Breast epithelium (tissue), 4 donors: ENCODE data around the gene AZU1. TPM values are rescaled to one million over a fixed set of nuclear protein-coding genes. Genes with fewer than 3 reads are reported as not detected.

Experiments used
- DNase-seq, 2 donors: peaks; one replicate each; pipeline ENCODE4 v3.0.0-alpha.2; 2019; ENCODE audit warnings: low spot score in 2 of 2
- H3K27ac ChIP-seq, 2 donors: fragments of 200-600 bp; sonication (generic) in 1 of 2; one replicate each; pipeline ENCODE4 v1.5.1; 2016 to 2019; ENCODE audit warnings: mild to moderate bottlenecking in 1 of 2
- H3K27me3 ChIP-seq, 2 donors: fragments of 200-600 bp; sonication (generic) in 1 of 2; one replicate each; pipeline versions ENCODE4 v1.5.1 to v1.6.0; 2017 to 2019; ENCODE audit warnings: control low read depth in 1 of 2, mild to moderate bottlenecking in 1 of 2
- H3K36me3 ChIP-seq: fragments of 200-600 bp; one replicate; pipeline ENCODE4 v1.5.1; 2019
- H3K4me1 ChIP-seq, 2 donors: fragments of 200-600 bp; sonication (generic); one replicate each; pipeline ENCODE4 v1.5.1; 2016 to 2019; ENCODE audit warnings: control low read depth in 1 of 2
- H3K4me3 ChIP-seq, 3 donors: fragments of 200-600 bp; sonication (generic); 1 replicate in 2 of 3; 2 replicates in 1 of 3; pipeline ENCODE4 v1.5.1; 2016 to 2019; ENCODE audit warnings: mild to moderate bottlenecking in 3 of 3, moderate library complexity in 2 of 3
- H3K9me3 ChIP-seq, 2 donors: fragments of 200-600 bp; sonication (generic) in 1 of 2; one replicate each; pipeline ENCODE4 v1.5.1; 2016 to 2019; ENCODE audit warnings: control low read depth in 1 of 2
- CTCF ChIP-seq, 3 donors: fragments of 450-650 bp; IDR thresholded peaks; one replicate each; pipeline ENCODE4 v1.5.1; 2016 to 2017; ENCODE audit warnings: antibody characterized with exemption in 3 of 3, mild to moderate bottlenecking in 3 of 3, moderate library complexity in 3 of 3
- POLR2A ChIP-seq: fragments of 450-650 bp; IDR thresholded peaks from one replicate; pipeline ENCODE4 v1.6.1; 2016; ENCODE audit warnings: antibody characterized with exemption, mild to moderate bottlenecking, moderate library complexity
- POLR2AphosphoS5 ChIP-seq, 3 donors: sonication (generic); formaldehyde crosslinking; IDR thresholded peaks; one replicate each; pipeline ENCODE4 v1.6.1; 2017; ENCODE audit warnings: antibody characterized with exemption in 3 of 3
- intact Hi-C: fragments of 100-400 bp; cut with DNase I; formaldehyde crosslinking; loops from one replicate; pipeline ENCODE4 v1.15.1; 2023; ENCODE audit warnings: low total_unique reads
- total RNA-seq, 3 donors: library from RNA; depleted of rRNA; stranded (reverse); fragments of >200 nt; gene quantifications; one replicate each; pipeline ENCODE4 v1.1.0, GENCODE V29; 2016

AZU1 gene
- total RNA-seq, 3 donors from 2014 or later, result 0.29 TPM; not detected in 2

GRCh38 chr19:825897-826644 is 1.6 kb upstream of the AZU1 start:
- no peak overlapping the region for H3K4me3 ChIP-seq
- H3K36me3 ChIP-seq, result no peaks in the 10 kb centered on the region
- H3K27ac ChIP-seq, result no peak overlapping the region
- DNase-seq, result no peak
- peaks cover 14 to 37% of the 10 kb centered on the region in 2 donors for H3K27me3 ChIP-seq
- no peak for TF ChIP-seq POLR2AphosphoS5 (IDR thresholded peaks at IDR 0.05)
- no peak for TF ChIP-seq CTCF (IDR thresholded peaks at IDR 0.05)
- TF ChIP-seq POLR2A, result no peak
- no peaks in the 10 kb centered on the region for H3K9me3 ChIP-seq
- peaks cover 4 to 7% of the 10 kb centered on the region in 2 donors for H3K4me1 ChIP-seq
- intact Hi-C loops, result no loop called here

- Histone ChIP-seq H3K36me3 (no peaks in the 10 kb centered on the region), H3K4me3 (no peak overlapping the region), H3K4me1 (peaks cover 0 to 3% of the 10 kb centered on the region in 2 donors), H3K27ac (no peak overlapping the region), H3K9me3 (no peaks in the 10 kb centered on the region), H3K27me3 (peaks cover 5 to 38% of the 10 kb centered on the region in 2 donors)
- no peak for DNase-seq
- TF ChIP-seq POLR2A (no peak), CTCF (IDR thresholded peaks at IDR 0.05) (no peak), POLR2AphosphoS5 (IDR thresholded peaks at IDR 0.05) (no peak)
- intact Hi-C loops, result no loop called here
Measured at GRCh38 chr19:827314-827709, 325 bp upstream of the AZU1 start.

GRCh38 chr19:829129-829758 is 1.6 kb downstream of the AZU1 start:
- peaks cover 2 to 28% of the 10 kb centered on the region in 2 donors for H3K27me3 ChIP-seq
- DNase-seq, result no peak

GRCh38 chr19:831407-832369 is 4.1 kb downstream of the AZU1 start:
- no peak for DNase-seq
- H3K27me3 ChIP-seq, result peaks cover 8 to 43% of the 10 kb centered on the region in 2 donors

More at GRCh38 chr19:829129-829758, 1.6 kb downstream of the AZU1 start:
- intact Hi-C loops, result no loop called here
- no peaks in the 10 kb centered on the region for H3K36me3 ChIP-seq
- TF ChIP-seq POLR2A, result no peak
- TF ChIP-seq POLR2AphosphoS5 (IDR thresholded peaks at IDR 0.05), result no peak
- no peak for TF ChIP-seq CTCF (IDR thresholded peaks at IDR 0.05)
- no peak overlapping the region for H3K27ac ChIP-seq
- no peaks in the 10 kb centered on the region for H3K9me3 ChIP-seq
- H3K4me3 ChIP-seq, result no peak overlapping the region
- no peaks in the 10 kb centered on the region for H3K4me1 ChIP-seq

More at GRCh38 chr19:831407-832369, 4.1 kb downstream of the AZU1 start:
- H3K27ac ChIP-seq, result no peak overlapping the region
- no peak overlapping the region for H3K4me3 ChIP-seq
- no peaks in the 10 kb centered on the region for H3K9me3 ChIP-seq
- TF ChIP-seq POLR2AphosphoS5 (IDR thresholded peaks at IDR 0.05), result no peak
- TF ChIP-seq POLR2A, result no peak
- TF ChIP-seq CTCF (IDR thresholded peaks at IDR 0.05), result no peak
- H3K4me1 ChIP-seq, result no peaks in the 10 kb centered on the region
- no peaks in the 10 kb centered on the region for H3K36me3 ChIP-seq
- intact Hi-C loops, result no loop called here
